Ishikawa (cell line): ENCODE measurements around the gene PAEP.

Experiments used
- CEBPB ChIP-seq: IDR thresholded peaks from 2 replicates; pipeline ENCODE4 v1.6.1; 2012
- CREB1 ChIP-seq: IDR thresholded peaks from 2 replicates; pipeline ENCODE4 v1.6.1; 2012; ENCODE audit warnings: low read depth
- EGR1 ChIP-seq: IDR thresholded peaks from 2 replicates; pipeline ENCODE4 v1.6.1; 2012
- EP300 ChIP-seq: IDR thresholded peaks from 2 replicates; pipeline ENCODE4 v1.6.1; 2012; ENCODE audit warnings: borderline replicate concordance
- FOXM1 ChIP-seq: IDR thresholded peaks from 2 replicates; pipeline ENCODE4 v1.6.1; 2012; ENCODE audit warnings: low read depth, borderline replicate concordance
- MAX ChIP-seq: IDR thresholded peaks from 2 replicates; pipeline ENCODE4 v1.6.1; 2012
- NFIC ChIP-seq: IDR thresholded peaks from 2 replicates; pipeline ENCODE4 v1.6.1; 2012
- RAD21 ChIP-seq: IDR thresholded peaks from 2 replicates; pipeline ENCODE4 v1.6.1; 2012; ENCODE audit warnings: low read depth
- REST ChIP-seq: IDR thresholded peaks from 2 replicates; pipeline ENCODE4 v1.6.1; 2012; ENCODE audit warnings: low read depth, mild to moderate bottlenecking
- TAF1 ChIP-seq: IDR thresholded peaks from 2 replicates; pipeline ENCODE4 v1.6.1; 2012; ENCODE audit warnings: low read depth, mild to moderate bottlenecking
- TCF12 ChIP-seq: IDR thresholded peaks from 2 replicates; pipeline ENCODE4 v1.6.1; 2012; ENCODE audit warnings: low read depth
- TEAD4 ChIP-seq: IDR thresholded peaks from 2 replicates; pipeline ENCODE4 v1.6.1; 2012
- YY1 ChIP-seq: IDR thresholded peaks from 2 replicates; pipeline ENCODE4 v1.6.1; 2012; ENCODE audit warnings: low read depth
- ZBTB7A ChIP-seq: IDR thresholded peaks from 2 replicates; pipeline ENCODE4 v1.6.1; 2012; ENCODE audit warnings: low read depth
- TF ChIP-seq, protein P1 (sequence below): IDR thresholded peaks from 2 replicates; pipeline ENCODE4 v1.6.1; 2012

Gene PAEP

GRCh38 chr9:135522137-135522877 is 39.2 kb upstream of the PAEP start:
- TF ChIP-seq RAD21: no peak
- TF ChIP-seq ZBTB7A: no peak
- no peak for TF ChIP-seq EGR1
- TF ChIP-seq TEAD4: no peak
- no peak for TF ChIP-seq FOXM1
- TF ChIP-seq NFIC: no peak
- TF ChIP-seq CREB1: no peak
- no peak for TF ChIP-seq REST
- no peak for TF ChIP-seq MAX
- TF ChIP-seq TCF12: no peak
- no peak for TF ChIP-seq YY1
- TF ChIP-seq, protein P1, sequence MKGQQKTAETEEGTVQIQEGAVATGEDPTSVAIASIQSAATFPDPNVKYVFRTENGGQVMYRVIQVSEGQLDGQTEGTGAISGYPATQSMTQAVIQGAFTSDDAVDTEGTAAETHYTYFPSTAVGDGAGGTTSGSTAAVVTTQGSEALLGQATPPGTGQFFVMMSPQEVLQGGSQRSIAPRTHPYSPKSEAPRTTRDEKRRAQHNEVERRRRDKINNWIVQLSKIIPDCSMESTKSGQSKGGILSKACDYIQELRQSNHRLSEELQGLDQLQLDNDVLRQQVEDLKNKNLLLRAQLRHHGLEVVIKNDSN: no peak

DNA sequence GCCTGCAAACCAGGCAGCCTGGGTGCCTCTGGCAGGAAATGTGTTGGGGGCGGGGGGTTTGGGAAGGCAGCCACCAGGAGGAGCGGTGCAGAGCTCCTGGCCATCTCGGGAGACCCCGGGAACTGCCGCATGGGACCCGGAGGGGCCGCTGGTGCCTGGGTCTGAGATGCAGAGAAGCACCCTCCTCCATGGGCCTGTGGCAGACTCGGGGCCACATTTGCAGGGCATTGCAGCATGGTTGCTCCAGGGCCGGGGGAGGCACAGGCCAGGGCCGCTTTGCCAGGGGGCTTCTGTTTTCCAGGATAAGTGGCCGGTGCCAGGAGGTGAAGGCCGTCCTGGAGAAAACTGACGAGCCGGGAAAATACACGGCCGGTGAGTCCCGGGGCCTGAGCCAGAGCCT is 38.6 kb upstream of the PAEP start:
- TF ChIP-seq REST (no peak), TEAD4 (no peak), EGR1 (no peak), FOXM1 (no peak), TAF1 (no peak), ZBTB7A (no peak)
- TF ChIP-seq, protein P1: no peak

DNA sequence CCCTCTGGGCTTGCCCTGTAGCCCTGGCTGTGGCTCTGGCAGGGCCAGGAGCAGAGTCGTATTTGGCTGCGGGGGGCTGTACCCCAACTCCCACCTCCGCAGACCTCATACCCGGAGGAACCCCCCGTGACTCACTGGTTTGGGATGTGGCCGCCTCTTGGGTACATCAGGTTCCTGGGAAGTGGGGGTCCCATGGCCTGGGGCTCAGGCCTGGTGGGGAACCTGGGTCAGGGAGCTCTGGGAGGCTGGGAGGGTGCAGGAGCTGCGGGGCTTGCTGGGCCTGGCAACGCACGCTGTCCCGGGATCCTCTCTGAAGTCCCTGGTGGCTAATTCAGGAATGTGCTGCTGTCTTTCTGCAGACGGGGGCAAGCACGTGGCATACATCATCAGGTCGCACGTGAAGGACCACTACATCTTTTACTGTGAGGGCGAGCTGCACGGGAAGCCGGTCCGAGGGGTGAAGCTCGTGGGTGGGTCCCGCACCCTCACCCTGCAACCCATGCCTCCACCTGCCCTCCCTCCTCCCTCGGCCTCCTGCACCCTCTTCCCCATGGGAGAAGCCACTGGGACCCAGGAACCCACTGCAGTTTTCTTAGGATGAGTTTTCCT is 37.9 kb upstream of the PAEP start:
- TF ChIP-seq TCF12: no peak
- TF ChIP-seq, protein P1: no peak
- TF ChIP-seq FOXM1: no peak
- no peak for TF ChIP-seq NFIC
- TF ChIP-seq CREB1: no peak
- no peak for TF ChIP-seq YY1
- no peak for TF ChIP-seq REST
- no peak for TF ChIP-seq MAX
- no peak for TF ChIP-seq CEBPB
- TF ChIP-seq EP300: no peak
- no peak for TF ChIP-seq TAF1
- no peak for TF ChIP-seq RAD21

DNA sequence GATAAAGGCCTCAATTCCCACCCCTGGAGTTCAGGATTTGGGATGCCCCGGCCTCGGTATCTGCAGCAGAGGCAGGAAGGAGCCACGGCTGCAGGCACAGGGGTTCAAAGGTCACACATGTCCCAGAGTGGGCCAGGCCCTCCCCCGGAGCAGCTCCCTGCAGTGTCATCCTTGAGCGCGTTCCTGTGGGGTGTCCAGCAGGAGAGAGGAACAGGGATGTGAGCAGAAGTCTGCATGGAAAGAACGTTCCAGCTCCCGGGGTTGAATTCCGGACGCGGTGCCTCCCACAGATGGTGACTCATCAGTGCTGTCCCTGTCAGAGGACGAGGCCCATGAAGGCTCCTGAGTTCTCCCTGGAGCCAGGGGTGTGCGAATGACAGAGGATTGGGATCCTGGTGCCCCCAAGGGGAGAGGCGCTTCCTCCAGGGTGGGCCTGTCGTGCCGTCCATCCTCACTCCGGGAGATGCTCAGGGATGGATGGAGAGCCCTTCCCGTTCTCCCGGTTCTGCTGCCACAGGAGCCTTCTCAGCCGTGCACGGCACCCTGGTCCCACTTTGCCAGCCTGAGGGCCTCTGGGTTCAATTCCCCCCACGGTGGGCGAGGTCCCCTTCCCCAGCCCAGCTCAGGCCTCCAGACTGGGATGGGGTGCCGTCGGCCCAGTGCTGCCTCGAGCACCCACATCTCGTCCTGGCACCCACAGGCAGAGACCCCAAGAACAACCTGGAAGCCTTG is 37.3 kb upstream of the PAEP start:
- no peak for TF ChIP-seq REST
- TF ChIP-seq TAF1: no peak
- TF ChIP-seq CEBPB: no peak
- TF ChIP-seq YY1: no peak
- TF ChIP-seq ZBTB7A: no peak
- TF ChIP-seq CREB1: no peak
- no peak for TF ChIP-seq FOXM1
- TF ChIP-seq, protein P1: no peak
- no peak for TF ChIP-seq MAX
- no peak for TF ChIP-seq TCF12
- no peak for TF ChIP-seq RAD21
- TF ChIP-seq TEAD4: no peak
- no peak for TF ChIP-seq EGR1
